Activated naive CD4-positive, alpha-beta T cell treated with Interleukin-2 at 50 U/mL for 16 hours (primary cell): ENCODE results near the gene ARHGAP42.

Experiments
- DNase-seq: peaks from one replicate; pipeline ENCODE4 v3.0.0-alpha.2; 2020

Gene ARHGAP42

DNA sequence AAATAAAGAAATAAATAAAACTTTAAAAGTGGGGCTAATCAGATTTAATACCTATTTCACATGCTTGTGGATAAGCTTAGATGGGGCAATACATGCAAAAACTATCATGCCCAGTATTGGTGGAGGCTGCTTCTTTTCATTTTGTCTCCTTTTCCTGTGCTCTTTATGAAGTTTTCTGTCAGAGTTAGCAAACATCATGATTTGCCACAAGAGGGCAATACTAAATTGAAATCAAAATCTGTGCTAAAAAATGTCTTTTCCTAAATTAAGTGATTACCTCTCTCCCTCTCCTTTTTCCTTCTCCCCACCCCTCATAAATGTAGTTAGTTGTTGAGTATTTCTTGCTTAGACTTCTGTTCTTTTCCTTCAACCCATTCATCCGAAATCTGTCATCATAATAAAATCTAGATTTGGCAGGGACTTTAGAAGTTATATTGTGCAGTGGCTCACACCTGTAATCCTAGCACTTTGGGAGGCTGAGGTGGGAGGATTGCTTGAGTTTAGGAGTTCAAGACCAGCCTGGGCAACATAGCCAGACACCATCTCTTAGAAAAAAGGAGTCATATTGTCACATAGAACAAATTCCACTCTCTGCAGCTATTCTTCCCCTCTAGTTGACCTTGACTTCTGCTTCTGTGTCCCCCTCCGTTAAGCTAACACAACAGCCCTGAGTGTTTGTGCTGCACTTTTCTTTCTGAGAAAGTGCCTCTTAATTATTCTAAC lies 4.7 kb upstream of the ARHGAP42 start:
- no peak for DNase-seq

DNA sequence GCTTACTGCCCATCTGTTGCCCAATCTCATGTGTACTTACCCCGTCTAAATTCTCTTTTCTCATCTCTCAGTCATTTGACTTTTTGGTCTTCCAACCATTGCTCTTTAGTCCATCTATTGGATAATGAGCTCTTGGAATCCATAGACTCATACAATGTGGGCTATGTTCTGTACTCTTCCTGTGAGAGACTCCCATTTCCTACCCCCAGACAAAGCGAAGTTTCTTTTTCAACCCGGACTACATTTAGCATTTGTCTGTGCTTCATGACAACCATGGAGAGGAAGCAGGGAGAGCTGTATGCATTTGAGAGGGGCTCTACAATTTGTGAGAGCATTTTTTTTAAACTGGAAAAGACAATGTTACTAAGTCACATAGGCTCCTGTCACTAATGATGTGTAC lies 4.0 kb upstream of the ARHGAP42 start:
- DNase-seq, result no peak

DNA sequence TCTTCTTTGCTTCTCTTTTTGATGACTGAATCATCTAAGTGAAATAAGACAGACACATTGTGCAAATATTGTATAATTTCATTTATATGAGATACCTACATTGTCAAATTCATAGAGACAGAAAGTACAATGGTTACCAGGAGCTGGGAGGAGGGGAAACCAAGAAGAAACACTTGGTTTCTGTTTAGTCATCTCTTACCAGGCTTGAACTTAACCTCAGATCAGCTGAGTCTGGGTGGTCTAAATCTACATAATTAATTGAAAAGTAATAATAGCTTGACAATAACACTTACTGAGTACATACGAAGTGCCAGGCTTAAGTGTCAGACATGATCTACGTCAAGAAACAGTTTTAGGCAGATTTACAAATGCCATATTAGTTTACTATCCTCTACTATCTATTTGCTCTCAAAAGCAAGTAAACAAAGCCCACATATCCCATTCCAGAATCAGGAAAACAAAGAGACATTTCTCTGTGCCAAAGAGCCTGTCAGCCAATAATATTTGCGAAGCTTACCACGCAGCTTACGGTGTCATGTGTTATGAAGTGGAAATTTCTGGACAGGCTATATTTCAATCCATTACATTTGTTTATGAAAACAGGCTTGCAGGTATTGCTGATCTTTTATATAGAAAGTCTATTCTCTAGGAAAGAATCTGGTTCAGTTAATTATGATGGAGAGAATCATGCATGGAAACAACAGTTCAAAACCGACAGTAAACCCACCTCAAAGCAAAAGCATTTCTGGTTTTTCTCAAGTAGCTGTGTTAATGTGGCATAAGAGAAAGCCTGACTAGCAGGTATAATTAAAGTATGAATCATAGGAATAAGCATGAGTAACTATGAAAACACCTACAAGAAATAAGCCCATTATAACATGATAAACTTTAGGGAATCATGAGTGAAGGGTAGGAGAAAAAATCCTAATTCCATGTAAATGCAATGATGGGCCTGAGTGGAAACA lies 2.7 kb upstream of the ARHGAP42 start:
- DNase-seq, result no peak

DNA sequence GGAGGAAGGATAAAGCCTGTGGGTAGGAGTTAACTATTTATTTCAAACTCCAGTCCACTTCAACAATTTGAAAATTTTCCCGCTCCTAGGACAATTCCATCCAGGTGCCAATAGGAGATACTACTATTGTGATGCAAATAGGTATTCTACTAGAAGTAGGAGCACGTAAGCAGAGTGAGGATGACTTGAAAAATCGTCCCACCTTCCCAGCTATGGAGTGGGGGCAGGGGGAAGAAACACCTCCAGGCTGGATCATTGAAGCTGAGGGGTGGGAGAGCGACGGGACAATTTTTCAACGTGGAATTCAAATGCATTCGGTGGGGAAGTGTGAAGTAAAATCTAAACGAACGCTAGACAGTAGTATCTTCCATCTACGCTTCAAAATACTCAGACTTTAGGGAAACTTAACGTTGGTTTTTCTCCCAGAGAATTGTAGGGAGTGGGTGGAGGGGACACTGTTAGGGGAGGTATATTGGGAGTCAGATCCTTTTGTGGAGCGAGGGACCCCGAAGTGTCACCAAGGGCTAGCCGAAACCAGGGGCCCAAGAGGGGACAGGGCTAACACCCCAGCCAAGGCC lies 523 bp upstream of the ARHGAP42 start:
- no peak for DNase-seq

DNA sequence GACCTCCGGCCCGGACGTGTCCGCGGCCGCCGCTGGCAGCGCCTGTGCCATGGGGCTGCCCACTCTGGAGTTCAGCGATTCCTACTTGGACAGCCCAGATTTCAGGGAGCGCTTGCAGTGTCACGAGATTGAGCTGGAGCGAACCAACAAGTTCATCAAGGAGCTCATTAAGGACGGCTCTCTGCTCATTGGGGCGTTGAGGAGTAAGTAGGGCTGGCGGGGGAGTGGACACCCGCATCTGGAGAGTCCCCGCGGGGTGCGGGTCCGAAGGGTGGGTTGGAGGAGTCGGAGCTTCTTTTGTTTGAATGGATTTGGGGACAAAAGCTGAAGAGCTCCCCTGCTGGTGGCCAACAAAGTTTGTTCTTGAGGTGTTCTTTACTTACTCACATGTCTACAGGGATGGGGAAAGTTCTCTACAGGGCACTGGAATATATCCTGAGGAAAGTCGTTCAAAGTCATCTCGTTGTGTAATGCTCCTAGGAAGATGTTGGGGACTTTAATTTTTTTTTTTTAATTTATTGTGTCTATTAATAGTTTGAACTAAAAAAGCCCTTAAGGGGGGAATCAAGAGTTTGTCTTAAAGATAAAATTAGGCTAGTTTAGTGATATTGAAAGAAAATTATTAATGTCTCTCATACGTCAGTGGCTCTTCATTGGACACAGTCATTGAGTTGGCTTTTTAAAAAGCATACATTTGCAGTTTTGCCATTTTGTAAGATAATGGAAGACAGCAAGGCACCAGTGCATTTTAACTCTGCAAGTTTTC lies 725 bp downstream of the ARHGAP42 start:
- no peak for DNase-seq

DNA sequence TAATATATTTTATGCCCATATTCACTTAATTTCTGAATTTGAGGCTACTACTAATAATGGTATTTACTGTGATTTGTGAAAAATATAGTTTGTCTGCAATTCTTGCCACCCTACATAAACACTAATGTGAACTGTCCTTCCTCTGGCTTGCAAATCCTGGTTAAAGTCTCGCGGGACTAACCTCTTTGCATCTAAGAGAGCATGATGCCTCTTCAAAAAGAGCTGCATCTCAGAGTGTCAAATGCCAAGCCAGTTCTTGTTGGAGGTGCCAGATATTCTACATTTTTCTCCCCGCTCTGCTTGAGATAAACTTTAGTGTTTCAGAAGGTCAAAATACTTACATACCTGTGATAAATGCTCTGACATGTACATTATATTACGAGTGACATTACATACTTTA lies 2.1 kb downstream of the ARHGAP42 start:
- no peak for DNase-seq

DNA sequence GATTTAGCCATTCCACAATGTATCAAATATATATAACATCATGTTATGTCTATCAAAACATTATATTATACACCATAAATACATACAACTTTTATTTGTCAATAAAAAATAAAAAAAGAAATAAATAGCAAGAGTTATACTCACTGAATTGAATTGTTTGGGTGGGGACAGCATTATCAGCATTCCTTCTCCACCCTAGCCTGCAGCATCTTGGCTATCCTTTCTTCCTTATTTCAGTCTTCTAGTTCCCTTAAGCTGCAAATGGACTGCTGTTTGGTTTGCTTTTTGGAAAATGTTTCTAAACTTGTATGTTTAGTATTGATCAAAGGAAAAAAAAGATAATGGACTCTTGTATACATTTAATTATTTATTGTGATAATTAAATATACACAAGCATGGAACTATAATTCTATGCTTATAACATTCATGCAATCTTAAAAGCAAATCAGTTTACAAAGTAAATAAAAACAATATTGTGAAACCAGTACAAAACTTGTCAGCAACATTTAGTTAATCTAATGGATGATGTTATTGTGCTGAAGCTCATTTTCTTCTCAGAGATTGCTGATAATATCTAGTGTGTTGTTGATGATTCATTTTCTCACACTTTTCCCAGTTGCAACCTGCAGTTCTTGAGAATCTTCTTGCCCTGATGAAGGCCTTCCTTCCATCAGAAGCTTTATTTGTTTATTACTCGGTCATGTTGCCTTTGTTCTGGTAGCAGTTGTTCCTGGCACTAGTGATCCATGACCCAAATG lies 5.0 kb downstream of the ARHGAP42 start:
- no peak for DNase-seq

DNA sequence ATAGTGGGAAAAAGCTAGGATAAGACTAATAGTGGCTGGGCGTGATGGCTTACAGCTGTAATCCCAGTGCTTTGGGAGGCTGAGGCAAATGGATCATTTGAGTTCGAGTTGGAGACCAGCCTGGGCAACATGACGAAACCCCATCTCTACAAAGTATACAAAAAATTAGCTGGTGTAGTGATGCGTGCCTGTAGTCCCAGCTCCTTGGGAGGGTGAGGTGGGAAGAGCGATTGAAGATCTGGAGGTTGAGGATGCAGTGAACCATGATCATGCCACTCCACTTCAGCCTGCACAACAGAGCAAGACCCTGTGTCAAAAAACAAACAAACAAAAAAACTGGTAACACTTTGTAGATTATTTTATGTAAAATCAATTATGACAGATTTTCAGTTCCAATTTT lies 8.8 kb downstream of the ARHGAP42 start:
- no peak for DNase-seq

DNA sequence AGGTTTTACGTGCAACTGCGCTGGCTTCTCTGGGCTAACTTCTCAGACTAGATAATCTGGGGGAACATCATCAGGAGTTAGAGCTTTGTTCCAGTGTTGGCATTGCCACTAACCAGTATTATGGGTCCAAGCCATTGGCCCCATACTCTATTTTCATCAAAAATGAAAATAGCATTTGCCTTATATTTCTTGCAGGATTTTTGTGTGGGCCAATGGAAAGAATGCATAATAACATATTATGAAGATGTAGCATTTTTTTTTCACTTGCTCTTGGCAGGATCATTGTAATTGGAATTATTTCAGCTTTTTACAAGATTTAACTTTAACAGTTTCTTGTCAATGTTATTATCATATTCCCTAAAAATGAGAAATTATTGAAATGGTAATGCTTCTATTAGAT lies 16.1 kb downstream of the ARHGAP42 start:
- no peak for DNase-seq

DNA sequence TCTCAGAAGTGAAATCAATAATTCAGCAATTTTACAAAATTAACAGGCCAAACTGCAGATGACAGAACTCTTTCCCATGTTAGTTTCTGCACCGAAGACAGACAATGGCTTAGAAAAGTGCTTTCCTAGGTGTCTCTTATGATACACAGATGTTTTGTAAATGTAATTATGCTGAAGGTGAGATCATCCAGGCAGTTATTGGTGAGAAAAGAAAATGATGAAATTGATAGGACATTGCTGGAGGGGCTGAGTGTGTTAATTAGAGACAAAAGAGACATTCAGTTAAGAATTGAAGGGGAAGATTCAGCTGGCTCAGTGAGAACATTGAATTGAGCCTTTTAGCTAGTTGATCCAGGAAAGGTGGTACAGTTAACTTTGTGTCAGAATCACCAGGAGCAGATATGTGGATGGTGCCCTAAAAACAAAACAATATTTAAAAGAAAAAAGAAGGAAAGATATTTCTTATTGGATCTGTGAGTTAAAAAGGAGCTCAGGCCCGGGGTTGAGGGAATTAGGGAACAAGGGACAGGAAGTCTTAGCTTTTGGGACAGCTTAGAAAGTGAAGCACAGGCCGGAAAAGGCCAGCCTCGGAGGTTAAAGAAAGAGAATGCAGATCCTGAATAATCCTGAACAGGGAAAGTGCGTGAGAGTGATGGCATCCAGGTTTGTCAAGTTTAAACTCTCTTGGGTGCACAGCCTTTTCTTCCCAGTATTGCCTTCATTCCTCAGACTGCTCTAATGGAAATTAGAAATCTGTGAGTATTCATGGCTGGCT lies 16.9 kb downstream of the ARHGAP42 start:
- DNase-seq, result no peak

DNA sequence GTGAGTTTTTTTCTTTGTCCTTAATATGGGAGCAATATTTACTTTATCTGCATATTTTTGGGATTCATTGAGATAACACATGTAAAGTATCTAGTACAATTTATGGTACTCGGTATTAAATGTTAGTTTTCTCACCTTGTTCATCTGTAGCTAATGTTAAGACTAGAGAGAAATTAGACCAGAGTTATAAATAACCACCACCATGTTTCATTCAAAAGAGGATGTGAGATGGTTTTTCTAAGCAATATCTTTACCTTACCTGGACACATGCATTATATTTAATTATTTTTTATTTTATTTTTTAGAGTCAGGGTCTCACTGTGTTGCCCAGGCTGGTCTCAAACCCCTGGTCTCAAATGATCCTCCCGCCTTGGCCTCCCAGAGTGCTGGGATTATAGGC lies 18.4 kb downstream of the ARHGAP42 start:
- no peak for DNase-seq

DNA sequence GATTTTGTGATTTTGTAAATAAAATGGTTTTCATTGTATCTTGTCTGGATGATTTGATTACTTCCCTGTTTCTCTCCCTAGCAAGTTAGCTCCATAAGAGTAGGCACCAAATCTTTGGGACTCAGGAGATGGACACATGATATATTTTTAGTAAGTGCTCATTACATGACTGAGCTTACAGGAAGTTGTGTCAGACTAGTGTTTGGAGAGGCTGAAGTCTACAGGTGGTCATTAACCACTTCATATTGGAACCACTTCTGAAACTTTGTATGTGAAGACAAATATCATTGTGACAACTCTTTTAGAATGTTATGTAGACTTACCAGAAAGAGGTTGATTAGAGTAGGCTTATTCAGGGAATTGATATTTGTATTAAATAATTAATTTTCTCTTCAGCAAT lies 19.1 kb downstream of the ARHGAP42 start:
- no peak for DNase-seq

DNA sequence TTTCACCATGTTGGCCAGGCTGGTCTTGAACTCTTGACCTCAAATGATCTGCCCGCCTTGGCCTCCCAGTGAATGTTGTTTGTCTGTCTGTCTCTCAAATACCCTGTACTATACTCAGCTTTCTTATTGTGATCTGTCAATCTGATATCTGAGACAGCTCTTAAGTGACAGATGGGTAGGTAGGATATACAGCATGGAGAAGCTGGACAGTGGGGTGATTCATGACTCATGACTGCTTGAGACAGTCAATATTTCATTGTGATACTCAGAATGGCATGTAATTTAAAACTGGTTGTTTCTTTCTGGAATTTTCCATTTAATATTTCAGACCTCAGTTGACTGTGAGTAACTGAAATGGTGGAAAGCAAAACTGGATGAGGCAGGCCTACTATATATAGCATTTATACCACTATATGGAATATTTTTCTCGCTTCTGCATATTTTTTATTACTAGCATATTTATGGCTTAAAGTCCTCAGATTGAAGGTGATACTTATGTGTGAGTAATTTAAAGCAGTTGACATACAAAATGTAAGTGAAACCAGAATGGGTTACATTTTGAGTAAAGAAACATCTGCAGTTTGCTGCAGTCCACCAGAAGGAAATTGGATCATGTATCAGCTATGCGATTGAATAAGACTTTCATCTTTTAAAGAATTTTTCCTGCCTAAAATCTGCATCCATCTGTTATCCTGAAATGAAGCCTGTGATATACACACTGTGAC lies 22.3 kb downstream of the ARHGAP42 start:
- no peak for DNase-seq

DNA sequence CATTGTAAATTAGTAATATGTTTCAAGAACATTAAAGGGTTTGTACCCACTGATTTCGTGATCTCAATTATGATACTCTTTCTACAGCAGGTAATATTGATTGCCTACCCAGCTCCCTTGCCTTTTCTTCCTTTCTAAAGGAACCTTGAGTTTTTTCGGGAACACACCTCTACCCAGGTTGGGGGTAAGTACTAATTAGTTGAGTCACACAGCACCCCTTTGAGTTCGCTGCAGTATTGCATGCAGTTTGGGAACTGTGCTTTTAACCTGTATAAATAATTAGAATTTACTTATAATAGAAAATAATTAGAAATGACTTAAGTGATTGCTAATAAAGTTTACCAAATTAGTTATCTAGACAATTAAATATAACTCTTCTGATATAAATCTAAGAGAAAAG lies 24.9 kb downstream of the ARHGAP42 start:
- no peak for DNase-seq

DNA sequence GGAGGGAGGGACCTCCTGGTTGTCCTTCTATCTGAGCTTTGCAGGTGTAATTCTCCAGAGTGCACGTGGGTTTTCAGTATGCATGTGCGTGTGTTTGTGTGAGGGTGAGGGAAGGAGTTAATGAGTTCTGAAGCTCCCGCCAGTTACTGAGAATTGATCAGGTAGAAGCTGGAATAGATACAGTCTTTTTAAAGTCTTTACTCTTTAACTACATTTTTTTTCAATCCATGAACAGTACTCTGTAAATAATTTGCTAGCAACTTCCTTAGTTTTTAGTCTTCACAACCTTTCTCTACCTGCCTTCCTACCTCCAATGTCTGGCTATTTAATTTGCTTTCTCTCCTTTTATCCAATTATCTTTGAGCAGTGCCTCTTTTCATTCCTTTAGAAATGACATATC lies 25.5 kb downstream of the ARHGAP42 start:
- DNase-seq, result no peak

DNA sequence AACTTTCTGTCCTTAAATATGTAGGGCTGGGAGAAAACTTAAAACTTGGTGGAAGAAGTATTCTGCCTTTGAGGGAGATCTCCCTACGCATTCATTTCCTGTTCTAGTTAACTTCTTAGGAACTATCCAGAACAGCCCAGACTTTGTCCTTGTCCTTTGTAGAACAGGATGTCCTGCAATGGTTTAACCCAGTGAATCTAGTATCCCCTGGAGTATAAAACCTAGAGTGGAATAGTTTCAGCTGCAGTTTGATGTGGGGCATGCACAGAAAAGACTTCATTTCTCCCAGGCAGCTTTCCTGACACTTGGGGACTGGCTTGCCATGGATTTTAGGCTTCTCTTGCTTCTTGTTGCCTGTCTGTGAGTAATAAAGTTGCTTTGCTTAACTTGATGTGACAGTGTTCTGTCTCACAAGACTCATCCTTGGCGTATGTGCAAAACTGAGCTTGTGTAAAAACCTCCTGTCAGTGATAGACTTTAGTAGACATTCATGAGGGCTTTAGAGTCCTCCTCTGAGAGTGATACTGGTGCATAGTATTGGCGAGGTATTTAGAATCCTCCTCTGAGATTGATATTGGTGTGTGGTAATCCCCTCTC lies 28.2 kb downstream of the ARHGAP42 start:
- no peak for DNase-seq

DNA sequence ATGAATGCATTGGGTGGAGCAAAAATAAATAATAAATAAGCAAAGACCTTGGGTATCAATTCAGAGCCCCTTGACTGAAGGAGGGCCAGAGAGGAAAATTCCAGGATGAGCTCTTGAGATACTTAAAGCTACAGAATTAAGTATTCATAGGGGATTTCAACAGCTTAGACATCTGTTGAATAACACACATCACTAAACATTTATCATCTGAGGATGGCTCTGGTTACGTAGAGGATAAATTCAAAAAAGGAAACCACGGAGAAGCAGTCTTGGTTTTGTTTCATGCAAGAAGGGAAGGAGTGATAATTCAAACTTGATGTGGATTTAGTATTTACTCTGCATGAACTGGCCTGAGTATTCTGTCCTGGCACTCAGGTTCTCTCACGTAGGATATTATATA lies 29.8 kb downstream of the ARHGAP42 start:
- no peak for DNase-seq

DNA sequence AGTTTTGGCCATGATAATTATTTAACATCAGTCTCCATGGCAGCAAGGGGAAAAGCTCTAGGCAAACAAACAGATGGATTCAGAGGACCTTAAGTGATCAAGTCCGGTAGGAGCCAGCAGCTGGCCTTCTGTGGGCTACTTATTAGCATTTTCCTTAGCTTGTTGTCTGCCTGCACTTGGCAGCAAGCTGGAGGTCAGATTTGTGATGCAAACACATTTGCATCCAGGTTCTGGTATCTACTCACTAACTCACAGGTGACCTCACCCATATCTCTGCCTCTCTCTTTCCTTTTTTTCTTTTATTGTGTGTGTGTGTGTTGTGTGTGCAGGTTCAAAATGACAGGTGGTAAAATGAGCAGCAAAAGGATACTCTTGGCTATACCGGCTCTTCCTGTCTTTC lies 32.3 kb downstream of the ARHGAP42 start:
- no peak for DNase-seq

DNA sequence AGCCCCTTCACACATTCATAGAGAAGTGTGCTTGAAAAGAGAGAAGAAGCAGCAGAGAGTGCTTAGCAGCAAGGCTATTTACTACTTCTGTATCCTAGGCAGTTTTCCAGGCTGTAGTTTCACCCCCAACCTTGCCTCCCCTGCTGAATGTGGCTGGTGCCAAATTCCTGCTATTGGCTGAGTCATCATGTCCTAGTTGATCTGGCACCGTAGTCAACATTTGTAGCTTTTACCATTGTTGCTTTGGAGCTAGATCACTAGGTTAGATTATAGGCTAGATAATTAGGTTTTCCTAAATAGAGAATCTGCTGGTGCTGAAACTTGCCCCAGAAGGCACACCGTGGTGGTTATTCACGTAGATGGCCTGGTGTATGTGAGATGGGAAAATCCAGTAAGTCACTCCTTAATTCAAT lies 32.7 kb downstream of the ARHGAP42 start:
- DNase-seq, result no peak

DNA sequence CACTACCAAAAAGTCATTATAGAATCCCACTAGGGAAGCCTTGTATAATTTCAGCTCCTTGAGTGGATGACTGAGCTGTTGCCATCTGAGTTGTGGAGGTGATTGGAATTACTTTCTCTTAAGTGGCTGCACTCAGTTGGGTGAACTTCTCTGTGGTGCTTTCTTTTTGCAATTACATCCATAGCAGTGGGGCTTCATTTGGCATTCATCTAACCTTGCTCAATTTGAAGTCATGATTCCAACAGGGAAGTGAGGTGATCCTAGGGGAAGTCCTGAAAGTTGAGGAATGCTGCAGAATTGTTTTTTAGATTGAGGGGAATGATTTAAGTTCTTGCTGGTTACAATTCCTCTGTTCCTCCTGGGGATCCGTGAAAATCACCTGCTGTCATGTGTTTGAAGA lies 39.6 kb downstream of the ARHGAP42 start:
- DNase-seq, result no peak
